SU-DHL-6 (cell line): Measurements from ENCODE around the gene SP3.

Experiments
- H2AFZ ChIP-seq: fragments of 200-600 bp; sonication (generic); 2 replicates; pipeline ENCODE4 v1.6.1; 2014; ENCODE audit warnings: low read depth, mild to moderate bottlenecking, moderate library complexity, mixed read lengths, antibody characterized with exemption, low read length; ENCODE audit not compliant: severe bottlenecking
- H3F3A ChIP-seq: fragments of 200-600 bp; shearing (Covaris generic); 2 replicates; pipeline ENCODE4 v1.6.0; 2016; ENCODE audit warnings: antibody characterized with exemption, mild to moderate bottlenecking; ENCODE audit not compliant: insufficient read depth
- H3K27ac ChIP-seq: fragments of 200-600 bp; sonication (generic); 2 replicates; pipeline ENCODE4 v1.5.1; 2016; ENCODE audit warnings: low read depth, mild to moderate bottlenecking, low read length, moderate library complexity, mixed read lengths
- H3K27me3 ChIP-seq: fragments of 200-600 bp; sonication (generic), shearing (Covaris generic); 2 replicates; pipeline ENCODE4 v1.6.0; 2014; ENCODE audit warnings: mild to moderate bottlenecking, low read length
- H3K36me3 ChIP-seq: fragments of 200-600 bp; sonication (generic); 2 replicates; pipeline ENCODE4 v1.6.1; 2014; ENCODE audit warnings: mild to moderate bottlenecking, low read length, mixed read lengths
- H3K4me2 ChIP-seq: fragments of 300-600, 200-600 bp; shearing (Covaris generic), sonication (generic); 2 replicates; pipeline ENCODE4 v1.6.0; 2014; ENCODE audit warnings: low read length, low read depth, mild to moderate bottlenecking; ENCODE audit not compliant: poor library complexity, severe bottlenecking
- H3K4me3 ChIP-seq: fragments of 200-600 bp; sonication (generic); 2 replicates; pipeline ENCODE4 v1.5.1; 2014; ENCODE audit warnings: antibody characterized with exemption, low read length, mild to moderate bottlenecking, mixed read lengths; ENCODE audit not compliant: insufficient read depth, poor library complexity, severe bottlenecking
- H3K79me2 ChIP-seq: fragments of 200-600 bp; sonication (generic); 2 replicates; pipeline ENCODE4 v1.6.1; 2014; ENCODE audit warnings: mild to moderate bottlenecking, low read length, moderate library complexity; ENCODE audit not compliant: insufficient read depth
- H3K9ac ChIP-seq: fragments of 200-600 bp; sonication (generic); 2 replicates; pipeline ENCODE4 v1.7.0; 2014; ENCODE audit warnings: mild to moderate bottlenecking, low read length
- H3K9me2 ChIP-seq: fragments of 200-600 bp; sonication (generic); replicated peaks from 2 replicates; pipeline ENCODE4 v1.6.1; 2014; ENCODE audit warnings: low read length; ENCODE audit not compliant: insufficient read depth
- H3K9me3 ChIP-seq: fragments of 200-600 bp; sonication (generic); 2 replicates; pipeline ENCODE4 v1.6.1; 2014; ENCODE audit warnings: low read length, mixed read lengths; ENCODE audit not compliant: insufficient read depth
- H4K20me1 ChIP-seq: fragments of 200-600 bp; sonication (generic); 2 replicates; pipeline ENCODE4 v1.6.1; 2014; ENCODE audit warnings: low read depth, mild to moderate bottlenecking, antibody characterized with exemption, low read length, moderate library complexity, mixed read lengths
- EZH2phosphoT487 ChIP-seq: fragments of 200-600 bp; sonication (generic), shearing (Covaris generic); conservative IDR thresholded peaks from 2 replicates; pipeline ENCODE4 v1.6.1; 2018; ENCODE audit warnings: mild to moderate bottlenecking, antibody characterized with exemption, low read length, moderate library complexity, mixed read lengths
- TF ChIP-seq, protein P1 (sequence below): fragments of 200-600 bp; sonication (generic); IDR thresholded peaks from one replicate; pipeline ENCODE4 v1.5.1; 2017; ENCODE audit warnings: antibody characterized with exemption, mild to moderate bottlenecking, low read length, moderate library complexity; ENCODE audit not compliant: insufficient read depth, poor library complexity, severe bottlenecking

SP3 gene

DNA sequence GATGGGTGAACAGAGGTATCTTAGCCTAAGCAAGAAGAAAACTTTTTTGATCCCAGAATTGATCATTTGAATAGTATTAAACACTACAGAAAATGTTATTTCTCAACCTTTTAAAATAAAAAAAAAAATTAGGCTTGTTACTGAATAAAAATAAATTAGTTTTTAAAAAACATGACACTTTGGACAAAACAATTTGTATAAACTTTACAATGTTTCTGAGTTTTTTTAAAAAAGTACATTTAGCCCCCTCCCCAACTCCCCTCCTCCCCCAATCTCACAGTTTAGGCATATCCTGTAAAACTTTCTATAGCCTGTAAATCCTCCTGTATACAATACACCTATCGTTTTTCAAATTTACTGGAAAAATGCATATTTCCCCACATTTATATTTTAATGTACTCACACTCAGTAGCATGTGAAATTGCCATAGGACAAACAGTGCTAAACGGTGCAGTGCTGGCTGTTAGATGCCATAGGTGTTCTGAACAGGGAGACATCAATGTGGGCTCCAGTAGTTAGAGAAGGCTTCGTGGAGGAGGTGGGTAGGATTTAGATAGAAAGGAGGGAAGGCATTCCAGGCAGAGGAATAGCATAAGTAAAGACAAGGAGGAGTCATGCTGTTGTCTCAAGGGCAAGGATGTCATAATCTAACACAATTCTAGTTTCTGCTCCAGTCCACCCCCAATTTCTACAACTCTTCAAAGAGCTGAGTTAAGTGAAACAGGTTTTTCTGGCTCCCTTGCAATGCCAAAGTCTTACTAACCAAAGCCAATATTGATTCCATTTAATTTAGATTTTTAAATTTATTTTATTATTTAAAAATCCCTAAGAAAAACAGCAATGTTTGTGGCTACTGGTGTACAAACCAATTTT lies 50.9 kb downstream of the SP3 start:
- no peak overlapping the region for H2AFZ ChIP-seq
- no peaks in the 10 kb centered on the region for H3K27me3 ChIP-seq
- H3K9ac ChIP-seq: no peak overlapping the region
- peaks cover 31% of the 10 kb centered on the region for H3F3A ChIP-seq
- H3K9me2 ChIP-seq: no peaks in the 10 kb centered on the region
- H4K20me1 ChIP-seq: peaks cover 43% of the 10 kb centered on the region
- no peak for TF ChIP-seq EZH2phosphoT487
- TF ChIP-seq, protein P1, sequence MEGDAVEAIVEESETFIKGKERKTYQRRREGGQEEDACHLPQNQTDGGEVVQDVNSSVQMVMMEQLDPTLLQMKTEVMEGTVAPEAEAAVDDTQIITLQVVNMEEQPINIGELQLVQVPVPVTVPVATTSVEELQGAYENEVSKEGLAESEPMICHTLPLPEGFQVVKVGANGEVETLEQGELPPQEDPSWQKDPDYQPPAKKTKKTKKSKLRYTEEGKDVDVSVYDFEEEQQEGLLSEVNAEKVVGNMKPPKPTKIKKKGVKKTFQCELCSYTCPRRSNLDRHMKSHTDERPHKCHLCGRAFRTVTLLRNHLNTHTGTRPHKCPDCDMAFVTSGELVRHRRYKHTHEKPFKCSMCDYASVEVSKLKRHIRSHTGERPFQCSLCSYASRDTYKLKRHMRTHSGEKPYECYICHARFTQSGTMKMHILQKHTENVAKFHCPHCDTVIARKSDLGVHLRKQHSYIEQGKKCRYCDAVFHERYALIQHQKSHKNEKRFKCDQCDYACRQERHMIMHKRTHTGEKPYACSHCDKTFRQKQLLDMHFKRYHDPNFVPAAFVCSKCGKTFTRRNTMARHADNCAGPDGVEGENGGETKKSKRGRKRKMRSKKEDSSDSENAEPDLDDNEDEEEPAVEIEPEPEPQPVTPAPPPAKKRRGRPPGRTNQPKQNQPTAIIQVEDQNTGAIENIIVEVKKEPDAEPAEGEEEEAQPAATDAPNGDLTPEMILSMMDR: no peak
- H3K27ac ChIP-seq: no peak overlapping the region
- H3K9me3 ChIP-seq: no peaks in the 10 kb centered on the region
- H3K36me3 ChIP-seq: peaks cover 84% of the 10 kb centered on the region
- H3K79me2 ChIP-seq: peaks cover 61% of the 10 kb centered on the region
- H3K4me3 ChIP-seq: no peak overlapping the region
- no peak overlapping the region for H3K4me2 ChIP-seq

DNA sequence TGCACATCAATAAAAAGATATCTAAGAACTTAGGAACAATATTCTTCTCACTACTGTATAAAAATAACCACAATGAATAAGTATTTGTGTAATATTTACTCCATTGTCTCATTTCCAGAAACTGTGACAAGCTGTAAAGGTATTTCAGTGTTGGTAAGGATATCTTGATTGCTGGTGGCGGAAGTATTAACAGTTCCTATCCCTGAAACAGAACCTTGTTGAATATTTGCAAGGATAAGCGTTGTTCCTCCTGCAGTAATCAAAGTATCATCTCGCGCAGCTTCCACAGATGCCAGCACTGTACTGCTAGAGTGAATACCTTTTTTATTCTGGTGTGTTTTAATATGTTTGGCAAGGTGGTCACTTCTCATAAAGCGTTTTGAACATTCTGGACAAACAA lies 55.3 kb downstream of the SP3 start:
- peaks cover 18% of the 10 kb centered on the region for H3K79me2 ChIP-seq
- H3K9me2 ChIP-seq: no peaks in the 10 kb centered on the region
- H2AFZ ChIP-seq: no peak overlapping the region
- no peak overlapping the region for H3K4me3 ChIP-seq
- H3K9ac ChIP-seq: no peak overlapping the region
- peaks cover 80% of the 10 kb centered on the region for H3K36me3 ChIP-seq
- H3K4me2 ChIP-seq: no peak overlapping the region
- no peaks in the 10 kb centered on the region for H3K9me3 ChIP-seq
- no peak overlapping the region for H3K27ac ChIP-seq
- no peaks in the 10 kb centered on the region for H3K27me3 ChIP-seq
- H4K20me1 ChIP-seq: peaks cover 10% of the 10 kb centered on the region; the same call in 1 of the 2 replicates
- TF ChIP-seq, protein P1: no peak
- TF ChIP-seq EZH2phosphoT487: no peak
- peaks cover 12% of the 10 kb centered on the region; the same call in 1 of the 2 replicates for H3F3A ChIP-seq

DNA sequence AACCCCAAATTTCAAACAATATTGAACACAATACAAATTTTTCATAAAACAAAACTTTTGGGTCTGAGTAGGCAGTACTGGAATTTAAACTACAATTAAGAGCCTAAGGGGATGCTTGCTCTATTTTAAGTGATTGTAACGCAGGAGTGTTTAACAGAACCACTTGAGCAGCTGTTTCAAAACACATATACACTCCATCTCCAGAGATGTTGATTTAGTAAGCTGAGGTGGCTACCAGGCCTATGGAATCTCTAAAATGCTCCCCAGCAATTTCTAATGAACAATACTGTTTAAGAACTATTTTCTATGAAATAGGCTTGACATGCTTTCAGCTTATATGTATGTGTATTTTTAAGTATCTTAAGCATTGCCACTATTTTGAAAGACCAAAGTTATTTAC lies 58.5 kb downstream of the SP3 start:
- no peak overlapping the region for H3K4me3 ChIP-seq
- no peaks in the 10 kb centered on the region for H3K27me3 ChIP-seq
- no peak overlapping the region for H2AFZ ChIP-seq
- peaks cover 59% of the 10 kb centered on the region for H3K36me3 ChIP-seq
- H3K9me3 ChIP-seq: no peaks in the 10 kb centered on the region
- H3K9me2 ChIP-seq: no peaks in the 10 kb centered on the region
- 0 out of 2 replicates have a peak, but pooled peaks cover 5% of the 10 kb centered on the region for H3F3A ChIP-seq
- TF ChIP-seq EZH2phosphoT487: no peak
- TF ChIP-seq, protein P1: no peak
- H3K79me2 ChIP-seq: no peaks in the 10 kb centered on the region
- no peak overlapping the region for H3K4me2 ChIP-seq
- H4K20me1 ChIP-seq: no peaks in the 10 kb centered on the region
- no peak overlapping the region for H3K9ac ChIP-seq
- H3K27ac ChIP-seq: no peak overlapping the region
